DND-41 (cell line): Measurements from ENCODE around the gene CSNK1E.

Experiments used
- CTCF ChIP-seq: IDR thresholded peaks from 2 replicates; pipeline ENCODE4 v1.5.1; 2012; ENCODE audit warnings: borderline replicate concordance, low read length, moderate library complexity, mild to moderate bottlenecking; ENCODE audit not compliant: poor library complexity, severe bottlenecking; ENCODE audit errors: extremely low read depth
- EZH2 ChIP-seq: IDR thresholded peaks from 3 replicates; pipeline ENCODE4 v1.6.1; 2012; ENCODE audit warnings: borderline replicate concordance, low read depth, mild to moderate bottlenecking, moderate library complexity, low read length, inconsistent platforms; ENCODE audit not compliant: severe bottlenecking

GRCh38 chr22:38285018-38285417 is 32.2 kb downstream of the CSNK1E start:
- TF ChIP-seq CTCF (no peak), EZH2 (no peak)
